ENCODE data around the gene OR5I1.

OR5I1 gene

GRCh38 chr11:55936300-55936699, at the start of gene OR5I1:
TSS of gene OR5I1 (minus strand) at chr11:55936400. CDS start at chr11:55936400, 0 bp downstream.
- no peak for TF ChIP-seq CTCF (conservative IDR thresholded peaks at IDR 0.05; ENCODE audit: control insufficient read depth, insufficient read depth, low read depth, low read length)
- H3K4me3 ChIP-seq (ENCODE audit: control insufficient read depth, low read depth, low read length), result no peak within 1 kb of the TSS
- no peak for DNase-seq (ENCODE audit: low read depth)

GRCh38 chr11:55970935-55971334, 34.7 kb upstream of the OR5I1 start:
- DNase-seq (ENCODE audit: low read depth), result no peak
- no peak for TF ChIP-seq CTCF (conservative IDR thresholded peaks at IDR 0.05; ENCODE audit: control insufficient read depth, insufficient read depth, low read depth, low read length)
- H3K4me3 ChIP-seq (ENCODE audit: control insufficient read depth, low read depth, low read length), result no peak overlapping the region

- no peak for TF ChIP-seq CTCF (conservative IDR thresholded peaks at IDR 0.05; ENCODE audit: control insufficient read depth, insufficient read depth, low read depth, low read length)
- no peak for DNase-seq (ENCODE audit: low read depth)
- no peak within 1 kb of the TSS for H3K4me3 ChIP-seq (ENCODE audit: control insufficient read depth, low read depth, low read length)
Measured at GRCh38 chr11:55969845-55970244, 33.6 kb upstream of the OR5I1 start, which contains the start of gene OR10AG1. TSS of gene OR10AG1 (minus strand) at chr11:55969945. CDS start at chr11:55969907, 38 bp downstream.

GRCh38 chr11:55967914-55968313, 31.7 kb upstream of the OR5I1 start:
- no peak for TF ChIP-seq CTCF (conservative IDR thresholded peaks at IDR 0.05; ENCODE audit: control insufficient read depth, insufficient read depth, low read depth, low read length)
- DNase-seq (ENCODE audit: low read depth), result no peak
- no peak overlapping the region for H3K4me3 ChIP-seq (ENCODE audit: control insufficient read depth, low read depth, low read length)

- no peak for DNase-seq (ENCODE audit: low read depth)
- no peak for TF ChIP-seq CTCF (conservative IDR thresholded peaks at IDR 0.05; ENCODE audit: control insufficient read depth, insufficient read depth, low read depth, low read length)
Measured at GRCh38 chr11:55966391-55966790, 30.2 kb upstream of the OR5I1 start.

GRCh38 chr11:55956521-55956920, 20.3 kb upstream of the OR5I1 start:
- no peak for TF ChIP-seq CTCF (conservative IDR thresholded peaks at IDR 0.05; ENCODE audit: control insufficient read depth, insufficient read depth, low read depth, low read length)
- DNase-seq (ENCODE audit: low read depth), result no peak
- H3K4me3 ChIP-seq (ENCODE audit: control insufficient read depth, low read depth, low read length), result no peak overlapping the region

More at GRCh38 chr11:55966391-55966790, 30.2 kb upstream of the OR5I1 start:
- no peak overlapping the region for H3K4me3 ChIP-seq (ENCODE audit: control insufficient read depth, low read depth, low read length)

GRCh38 chr11:55949330-55949729, 13.1 kb upstream of the OR5I1 start:
- TF ChIP-seq CTCF (conservative IDR thresholded peaks at IDR 0.05; ENCODE audit: control insufficient read depth, insufficient read depth, low read depth, low read length), result no peak
- no peak for DNase-seq (ENCODE audit: low read depth)
- no peak overlapping the region for H3K4me3 ChIP-seq (ENCODE audit: control insufficient read depth, low read depth, low read length)
